SHP77 treated with DMSO at 0.1 percent for 48 hours (cell line): Measurements from ENCODE around the gene TMEM243.
"Not testable (repeated sequence)": the region's sequence is repeated elsewhere in the genome, so short reads cannot be mapped to it uniquely, and the experiment has no call there.

Source experiments
- DNase-seq: peaks from one replicate; lab custom pipeline; 2025; lab: John Stamatoyannopoulos, UW

TMEM243 gene

GRCh38 chr7:87210506-87210905 is 9.0 kb downstream of the TMEM243 start:
- no peak for DNase-seq

DNA sequence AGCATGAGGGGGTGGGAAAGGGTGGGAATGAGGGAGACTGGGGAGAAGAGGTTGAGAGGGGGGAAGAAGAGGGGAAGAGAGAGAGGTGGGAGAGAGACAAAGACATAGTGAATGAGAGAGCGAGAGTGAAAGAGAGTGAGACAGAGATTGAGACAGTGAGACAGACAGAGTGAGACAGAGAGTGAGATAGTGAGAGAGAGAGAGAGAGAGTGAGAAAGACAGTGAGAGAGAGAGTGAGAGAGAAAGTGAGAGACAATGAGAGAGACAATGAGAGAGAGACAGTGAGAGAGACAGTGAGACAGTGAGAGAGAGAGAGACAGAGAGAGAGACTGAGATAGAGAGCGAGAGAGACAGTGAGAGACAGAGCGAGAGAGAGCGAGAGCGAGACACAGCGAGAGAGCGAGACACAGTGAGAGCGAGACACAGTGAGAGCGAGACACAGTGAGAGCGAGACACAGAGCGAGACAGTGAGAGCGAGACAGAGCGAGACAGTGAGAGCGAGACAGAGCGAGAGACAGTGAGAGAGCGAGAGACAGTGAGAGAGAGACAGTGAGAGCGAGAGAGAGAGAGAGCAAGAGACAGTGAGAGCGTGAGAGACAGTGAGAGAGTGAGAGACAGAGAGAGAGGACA is 10.1 kb downstream of the TMEM243 start:
- no peak for DNase-seq

DNA sequence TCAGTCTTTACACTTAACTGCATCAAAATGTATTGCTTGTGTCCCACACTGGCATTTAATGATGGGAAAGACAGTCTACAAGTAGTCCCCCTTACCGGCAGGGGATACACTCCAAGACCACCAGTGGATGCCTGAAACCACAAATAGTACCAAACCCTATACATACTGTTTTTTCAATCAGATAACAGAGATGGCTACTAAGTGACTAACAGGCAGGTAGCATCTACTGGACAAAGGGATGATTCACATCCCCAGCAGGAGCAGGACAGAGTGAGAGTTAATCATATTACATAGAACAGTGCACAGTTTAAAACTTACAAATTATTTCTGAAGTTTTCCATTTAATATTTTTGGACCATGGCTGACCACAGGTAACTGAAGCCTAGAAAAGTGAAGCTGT is 13.2 kb downstream of the TMEM243 start:
- no peak for DNase-seq

GRCh38 chr7:87205701-87206100 is 13.8 kb downstream of the TMEM243 start:
- not testable (repeated sequence) for DNase-seq

- no peak for DNase-seq
Measured at GRCh38 chr7:87204933-87205332, 14.6 kb downstream of the TMEM243 start.

GRCh38 chr7:87203929-87204328 is 15.6 kb downstream of the TMEM243 start:
- DNase-seq, result not testable (repeated sequence)

DNA sequence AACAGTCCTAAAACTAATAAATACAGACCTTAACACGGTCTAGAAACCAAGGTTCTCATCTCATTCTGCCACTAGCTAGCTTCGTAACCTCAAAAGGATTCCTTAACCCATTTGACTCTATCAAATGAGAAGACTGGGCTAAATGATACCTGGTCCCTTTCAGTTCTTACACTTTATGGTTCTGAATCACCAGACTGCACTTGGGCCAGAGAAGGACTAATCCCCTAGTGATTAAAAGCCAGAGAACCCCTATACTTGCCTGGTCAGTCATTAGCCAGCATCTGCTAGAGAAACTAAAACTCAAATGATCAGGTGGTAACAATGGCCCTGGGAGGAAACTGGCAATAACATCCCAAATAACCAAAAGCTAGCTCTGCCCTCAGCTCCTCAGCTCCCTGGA is 16.8 kb downstream of the TMEM243 start:
- DNase-seq, result no peak

DNA sequence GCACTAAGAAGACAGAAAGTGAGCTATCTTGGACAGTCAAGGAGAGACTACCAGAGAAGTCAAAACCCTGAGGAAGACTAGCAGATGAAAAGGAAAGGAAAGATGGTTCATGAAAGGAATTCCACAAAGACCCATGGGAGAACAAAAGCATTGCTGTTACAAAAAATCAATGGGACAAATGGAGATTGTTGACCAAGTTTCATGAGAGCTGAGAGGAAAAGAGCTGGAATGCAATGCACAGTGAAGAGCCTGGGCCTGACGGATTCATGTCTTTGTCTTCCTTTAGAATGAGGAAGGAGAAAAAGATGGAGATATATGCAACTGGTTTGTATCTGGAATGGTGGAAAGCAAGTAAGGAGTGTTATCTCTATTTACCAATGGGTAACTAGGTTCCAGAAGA is 17.3 kb downstream of the TMEM243 start:
- DNase-seq, result no peak

DNA sequence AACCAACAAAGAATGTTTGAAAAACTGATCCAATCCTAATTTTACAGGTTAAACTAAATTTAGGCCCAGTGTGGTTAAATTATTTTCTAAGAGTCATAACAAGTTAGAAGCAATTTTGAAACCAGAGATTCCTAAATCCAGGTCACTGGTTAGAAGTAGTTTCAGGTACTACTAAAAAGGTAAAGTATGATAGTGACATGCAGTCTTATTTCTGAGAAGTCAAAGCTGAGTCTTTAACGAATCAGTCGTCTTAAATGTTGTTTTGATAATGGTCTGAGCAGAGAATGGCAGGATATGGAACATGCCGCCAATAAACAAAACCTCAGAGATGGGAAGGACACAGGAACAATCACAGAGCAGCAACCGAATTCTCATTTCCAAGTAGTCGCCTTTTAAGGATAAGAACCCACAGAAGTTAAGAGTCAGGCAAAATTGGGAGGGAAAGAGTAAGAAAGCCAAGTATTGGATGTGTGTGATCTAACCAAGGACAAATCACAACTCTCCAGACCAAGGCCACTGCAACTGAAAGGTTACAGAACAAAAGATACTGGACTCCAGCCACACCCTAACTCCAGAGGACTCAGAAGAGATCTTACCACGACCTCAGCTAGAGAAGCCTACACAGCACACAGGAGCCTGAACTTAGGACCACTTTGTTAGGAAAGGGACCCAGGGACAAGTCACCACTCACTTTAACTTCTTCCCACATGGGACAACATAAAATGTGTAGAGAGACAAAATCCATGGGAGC is 19.7 kb downstream of the TMEM243 start:
- DNase-seq, result no peak

DNA sequence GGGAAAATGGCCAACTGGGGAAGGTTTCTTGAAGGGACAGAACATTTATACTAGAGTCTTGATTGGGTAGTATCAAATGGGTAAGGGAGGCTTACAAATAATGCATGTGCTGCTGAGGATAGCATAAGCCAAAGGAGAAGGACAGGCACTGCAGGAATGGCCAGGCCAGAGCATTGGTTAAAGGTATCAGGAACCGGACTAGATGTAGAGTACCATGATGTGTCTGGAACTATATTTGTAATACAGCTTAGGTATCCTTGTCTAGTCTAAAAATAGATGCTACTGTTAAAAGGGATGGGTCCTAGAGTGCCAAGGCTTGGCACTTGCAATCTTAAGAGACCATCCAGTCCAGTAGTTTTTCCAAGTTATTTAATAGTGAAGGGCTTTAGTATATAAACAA is 20.3 kb downstream of the TMEM243 start:
- DNase-seq, result no peak

- no peak for DNase-seq
Measured at GRCh38 chr7:87193912-87194311, 25.6 kb downstream of the TMEM243 start.

DNA sequence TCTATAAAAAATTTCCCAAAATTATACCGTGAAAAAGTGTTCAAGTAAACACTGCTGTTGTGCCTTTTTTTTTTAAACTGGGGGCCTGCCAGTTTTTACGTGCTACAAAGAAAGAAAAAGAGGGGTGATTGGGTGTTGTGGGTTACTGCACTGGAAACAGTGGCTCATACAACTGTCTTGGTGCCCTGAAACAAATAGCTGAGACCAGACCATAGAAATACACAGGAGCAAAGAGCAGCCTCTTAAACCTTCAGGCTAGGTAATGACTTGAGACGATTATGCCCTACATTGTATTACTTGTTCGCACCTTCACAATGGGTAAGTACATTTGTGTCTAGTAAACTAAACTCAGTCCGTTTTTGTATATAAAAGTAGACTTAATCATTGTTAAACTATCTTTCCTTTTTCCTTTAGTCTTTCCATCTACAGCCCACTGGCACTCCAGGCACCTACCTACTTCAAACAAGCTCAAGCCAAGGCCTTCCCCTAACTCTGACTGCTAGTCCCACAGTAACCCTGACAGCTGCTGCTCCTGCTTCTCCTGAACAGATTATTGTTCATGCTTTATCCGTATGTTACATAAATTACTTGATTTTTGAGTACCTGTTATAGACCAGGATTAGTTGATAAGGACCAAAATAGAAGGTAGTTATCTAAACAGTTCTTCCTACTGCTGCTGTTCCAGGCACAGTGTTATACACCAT is 26.6 kb downstream of the TMEM243 start:
- no peak for DNase-seq

- DNase-seq, result no peak
Measured at GRCh38 chr7:87190783-87191182, 28.7 kb downstream of the TMEM243 start.

DNA sequence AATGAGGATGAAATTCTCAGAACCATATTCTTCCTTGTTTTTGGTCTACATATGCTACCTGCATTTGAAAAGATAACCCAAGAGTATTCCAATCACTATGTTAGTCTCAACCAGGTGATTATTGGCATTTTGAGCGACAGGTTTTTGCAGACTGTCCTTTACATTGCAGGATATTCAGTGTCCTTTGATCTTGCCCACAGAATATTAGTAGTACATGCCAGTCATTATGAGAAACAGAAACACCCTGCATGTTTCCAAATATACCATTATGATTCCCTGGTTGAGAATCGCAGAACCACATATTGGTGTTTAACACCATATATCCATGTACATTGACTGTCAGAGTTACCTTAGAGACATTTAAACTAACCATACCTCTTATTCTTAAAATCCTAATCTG is 30.6 kb downstream of the TMEM243 start:
- no peak for DNase-seq

- DNase-seq, result no peak
Measured at GRCh38 chr7:87187120-87187519, 32.4 kb downstream of the TMEM243 start.

DNA sequence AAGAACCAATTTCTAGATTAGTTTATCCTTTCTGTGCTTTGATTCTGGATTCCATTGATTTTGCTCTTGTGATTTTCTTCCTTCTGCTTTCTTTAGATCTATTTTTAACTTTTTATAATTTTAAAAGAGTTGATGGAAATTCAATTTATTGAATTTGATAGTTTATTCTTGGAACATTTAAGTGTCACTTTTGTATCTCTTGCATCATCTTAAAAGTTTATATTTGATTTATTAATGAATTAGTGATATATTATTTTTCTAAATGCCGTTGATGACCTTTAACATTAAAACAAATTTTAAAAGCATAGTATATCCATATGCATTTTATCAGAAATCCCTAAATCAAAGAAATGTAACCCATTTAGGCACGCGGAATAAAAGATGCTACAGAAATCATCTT is 40.4 kb downstream of the TMEM243 start:
- DNase-seq, result no peak

- DNase-seq, result no peak
Measured at GRCh38 chr7:87178320-87178719, 41.2 kb downstream of the TMEM243 start.

DNA sequence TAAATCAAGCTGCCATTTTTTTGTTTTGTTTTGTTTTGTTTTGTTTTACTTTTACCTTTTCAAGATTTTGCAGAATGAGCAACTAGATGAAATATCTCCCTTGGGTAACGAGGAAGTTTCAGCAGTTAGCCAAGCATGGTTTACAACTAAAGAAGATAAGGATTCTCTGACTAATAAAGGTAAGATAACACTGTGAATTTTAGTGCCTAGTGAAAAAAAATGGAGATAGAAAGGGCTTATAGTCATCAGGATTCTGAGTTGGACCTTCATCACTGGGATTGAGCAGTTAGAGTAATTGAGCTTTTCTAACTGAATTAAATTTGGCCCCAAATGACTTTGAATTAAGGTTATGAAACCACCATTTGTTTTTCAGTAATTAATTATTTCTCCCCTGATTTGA is 46.1 kb downstream of the TMEM243 start:
- DNase-seq, result no peak

- DNase-seq, result no peak
Measured at GRCh38 chr7:87171282-87171934, 48.1 kb downstream of the TMEM243 start.

- DNase-seq, result no peak
Measured at GRCh38 chr7:87170828-87171227, 48.7 kb downstream of the TMEM243 start.

DNA sequence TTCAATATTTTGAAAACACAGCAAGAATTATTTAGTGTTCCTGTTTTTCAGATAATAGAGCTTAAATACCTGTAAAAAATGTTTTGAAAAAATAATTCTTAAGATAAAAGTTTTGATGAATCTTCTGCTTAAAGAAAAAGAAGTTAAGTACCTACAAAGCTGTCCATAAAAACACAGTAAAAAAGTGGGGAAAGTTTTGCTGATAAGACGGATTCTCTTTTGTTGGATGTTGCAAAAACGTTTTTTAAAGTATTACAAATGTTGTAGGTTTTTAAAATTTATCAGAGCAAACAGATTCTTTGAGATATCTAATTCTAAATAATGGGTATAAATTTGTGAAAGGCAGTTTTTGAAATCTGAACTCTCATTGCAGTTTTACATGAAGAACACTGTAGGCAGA is 55.1 kb downstream of the TMEM243 start:
- DNase-seq, result no peak

- no peak for DNase-seq
Measured at GRCh38 chr7:87159538-87159937, 60.0 kb downstream of the TMEM243 start.

DNA sequence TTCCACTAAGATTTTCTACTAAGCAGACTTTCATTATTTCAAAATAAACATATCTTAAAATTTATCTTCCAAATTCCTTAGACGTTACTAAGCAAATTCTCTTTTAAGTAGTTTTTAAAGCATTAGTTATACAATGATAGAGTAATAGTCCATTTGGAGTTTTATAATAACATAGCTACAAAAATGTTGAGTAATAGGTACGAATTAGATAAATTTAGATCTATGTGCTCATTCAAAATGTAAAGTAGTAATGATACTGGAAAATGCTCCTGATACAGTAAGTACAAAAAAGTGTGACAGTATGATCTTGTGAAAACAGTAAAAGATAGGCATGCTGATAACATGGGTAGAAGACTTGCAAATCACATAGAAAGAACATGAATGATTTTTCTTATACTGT is 62.8 kb downstream of the TMEM243 start:
- DNase-seq, result no peak
